CD4-positive, alpha-beta T cell (primary cell): ENCODE results near the gene ERCC2. TPM values are rescaled to one million over a fixed set of nuclear protein-coding genes. Genes with fewer than 3 reads are reported as not detected.

Experiments used
- ATAC-seq: fragments of 200-7000 bp; cut with Tn5 transposase; one replicate; pipeline ENCODE4 v1.10.0; 2022; ENCODE audit warnings: mild to moderate bottlenecking; ENCODE audit not compliant: poor library complexity
- CTCF ChIA-PET: fragments of 350-600 bp; sonication (Branson Sonifier 250); formaldehyde crosslinking; loops from one replicate; lab custom pipeline; 2021; ENCODE audit warnings: antibody characterized with exemption, inconsistent platforms; lab: Charles Lee
- POLR2A ChIA-PET: fragments of 350-600 bp; sonication (Branson Sonifier 250); formaldehyde crosslinking; loops from one replicate; lab custom pipeline; 2021; ENCODE audit warnings: antibody characterized with exemption, inconsistent platforms; lab: Charles Lee
- DNase-seq, 14 experiments: peaks; one replicate each; pipeline ENCODE4 v3.0.0-alpha.2; 2013 to 2020; ENCODE audit warnings: mixed read lengths in 2 of 14
- H3K27ac ChIP-seq, 2 donors: one replicate each; pipeline versions ENCODE4 v1.5.1 to v1.7.0; 2013; ENCODE audit warnings: low read length in 2 of 2, low read depth in 1 of 2, mild to moderate bottlenecking in 1 of 2
- H3K27me3 ChIP-seq, 2 experiments: 1 replicate in 1 of 2; 2 replicates in 1 of 2; pipeline versions ENCODE4 v1.6.1 to v1.7.0; 2013; ENCODE audit warnings: low read length in 2 of 2, control low read depth in 1 of 2, mild to moderate bottlenecking in 1 of 2, moderate library complexity in 1 of 2; ENCODE audit not compliant: insufficient read depth in 2 of 2, control insufficient read depth in 1 of 2
- H3K36me3 ChIP-seq: one replicate; pipeline ENCODE4 v1.6.1; 2013; ENCODE audit warnings: low read length, control low read depth; ENCODE audit not compliant: insufficient read depth
- H3K4me1 ChIP-seq: one replicate; pipeline ENCODE4 v1.6.1; 2013; ENCODE audit warnings: low read length, control low read depth; ENCODE audit not compliant: insufficient read depth
- H3K4me3 ChIP-seq: one replicate; pipeline ENCODE4 v1.5.1; 2013; ENCODE audit warnings: mild to moderate bottlenecking, low read length, moderate library complexity
- H3K9me3 ChIP-seq, 2 experiments: 1 replicate in 1 of 2; 2 replicates in 1 of 2; pipeline versions ENCODE4 v1.6.1 to v1.7.0; 2013; ENCODE audit warnings: low read length in 2 of 2, mild to moderate bottlenecking in 2 of 2, control low read depth in 1 of 2, moderate library complexity in 1 of 2; ENCODE audit not compliant: control insufficient read depth in 1 of 2, insufficient read depth in 1 of 2
- H3K27ac Mint-ChIP-seq: one replicate; pipeline ENCODE4 v1.8.0; 2020; ENCODE audit warnings: mixed read lengths
- H3K27me3 Mint-ChIP-seq: one replicate; pipeline ENCODE4 v1.8.0; 2021; ENCODE audit warnings: mixed read lengths
- H3K36me3 Mint-ChIP-seq: one replicate; pipeline ENCODE4 v1.8.0; 2021; ENCODE audit warnings: low read depth, mixed read lengths
- H3K4me1 Mint-ChIP-seq: one replicate; pipeline ENCODE4 v1.8.0; 2021; ENCODE audit warnings: low read depth, mixed read lengths
- H3K4me3 Mint-ChIP-seq: one replicate; pipeline ENCODE4 v1.8.0; 2020; ENCODE audit warnings: mild to moderate bottlenecking, mixed read lengths
- H3K9me3 Mint-ChIP-seq: one replicate; pipeline ENCODE4 v1.8.0; 2020; ENCODE audit warnings: mixed read lengths
- intact Hi-C, 2 experiments: fragments of 100-400 bp; cut with DNase I in 1 of 2; cut with micrococcal nuclease in 1 of 2; formaldehyde crosslinking; loops; one replicate each; pipeline versions ENCODE4 v1.15.1 to v1.9.0; 2023 to 2025; cut with DNase I, micrococcal nuclease
- total RNA-seq, 174 experiments: library from RNA in 2 of 174; stranded (reverse) in 2 of 174; gene quantifications; one replicate each; pipeline ENCODE4 v1.2.3 and lab custom pipeline; 2021 to 2026
- TF ChIP-seq, protein P1 (sequence below): fragments of 200-600 bp; IDR thresholded peaks from one replicate; pipeline ENCODE4 v1.8.0; 2022; ENCODE audit warnings: antibody characterized with exemption, mild to moderate bottlenecking

ERCC2 gene
- total RNA-seq, 2 experiments from 2014 or later, result 8.7 to 9.6 TPM

DNA sequence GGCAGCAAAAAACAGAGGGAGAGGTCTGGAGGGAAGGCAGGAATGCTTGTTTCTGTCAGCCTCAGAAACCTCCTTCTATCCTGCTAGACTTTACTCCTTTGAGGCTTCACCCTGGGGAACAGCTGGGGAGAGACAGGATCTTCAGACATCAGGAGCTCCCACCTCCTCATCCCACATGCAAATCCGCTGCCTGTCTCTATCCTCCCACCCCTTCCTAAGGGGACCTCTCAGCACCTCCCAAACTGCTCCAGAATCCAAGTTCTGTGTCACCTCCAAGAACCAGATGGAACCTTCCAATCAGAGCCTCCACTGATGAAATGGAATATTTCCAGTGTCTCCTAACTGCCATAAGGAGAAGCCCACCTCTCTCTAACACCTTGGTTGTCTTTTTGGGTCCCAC lies 9.7 kb upstream of the ERCC2 start:
- no peak for DNase-seq
- Mint-ChIP-seq H3K9me3 (no peaks in the 10 kb centered on the region), H3K27me3 (peaks cover 10% of the 10 kb centered on the region), H3K27ac (no peak overlapping the region), H3K4me3 (no peak overlapping the region), H3K4me1 (no peaks in the 10 kb centered on the region), H3K36me3 (no peaks in the 10 kb centered on the region)
- Histone ChIP-seq H3K4me3 (no peak overlapping the region), H3K36me3 (no peaks in the 10 kb centered on the region), H3K27ac (no peak overlapping the region), H3K27me3 (peaks cover 5% of the 10 kb centered on the region in 2 experiments), H3K4me1 (peaks cover 3% of the 10 kb centered on the region), H3K9me3 (peaks cover 0 to under 1% of the 10 kb centered on the region in 2 experiments)
- intact Hi-C loops, result no loop called here
- no peak for ATAC-seq
- POLR2A ChIA-PET, result no interaction called here
- CTCF ChIA-PET, result no interaction called here
- TF ChIP-seq, protein P1, sequence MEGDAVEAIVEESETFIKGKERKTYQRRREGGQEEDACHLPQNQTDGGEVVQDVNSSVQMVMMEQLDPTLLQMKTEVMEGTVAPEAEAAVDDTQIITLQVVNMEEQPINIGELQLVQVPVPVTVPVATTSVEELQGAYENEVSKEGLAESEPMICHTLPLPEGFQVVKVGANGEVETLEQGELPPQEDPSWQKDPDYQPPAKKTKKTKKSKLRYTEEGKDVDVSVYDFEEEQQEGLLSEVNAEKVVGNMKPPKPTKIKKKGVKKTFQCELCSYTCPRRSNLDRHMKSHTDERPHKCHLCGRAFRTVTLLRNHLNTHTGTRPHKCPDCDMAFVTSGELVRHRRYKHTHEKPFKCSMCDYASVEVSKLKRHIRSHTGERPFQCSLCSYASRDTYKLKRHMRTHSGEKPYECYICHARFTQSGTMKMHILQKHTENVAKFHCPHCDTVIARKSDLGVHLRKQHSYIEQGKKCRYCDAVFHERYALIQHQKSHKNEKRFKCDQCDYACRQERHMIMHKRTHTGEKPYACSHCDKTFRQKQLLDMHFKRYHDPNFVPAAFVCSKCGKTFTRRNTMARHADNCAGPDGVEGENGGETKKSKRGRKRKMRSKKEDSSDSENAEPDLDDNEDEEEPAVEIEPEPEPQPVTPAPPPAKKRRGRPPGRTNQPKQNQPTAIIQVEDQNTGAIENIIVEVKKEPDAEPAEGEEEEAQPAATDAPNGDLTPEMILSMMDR, result no peak

DNA sequence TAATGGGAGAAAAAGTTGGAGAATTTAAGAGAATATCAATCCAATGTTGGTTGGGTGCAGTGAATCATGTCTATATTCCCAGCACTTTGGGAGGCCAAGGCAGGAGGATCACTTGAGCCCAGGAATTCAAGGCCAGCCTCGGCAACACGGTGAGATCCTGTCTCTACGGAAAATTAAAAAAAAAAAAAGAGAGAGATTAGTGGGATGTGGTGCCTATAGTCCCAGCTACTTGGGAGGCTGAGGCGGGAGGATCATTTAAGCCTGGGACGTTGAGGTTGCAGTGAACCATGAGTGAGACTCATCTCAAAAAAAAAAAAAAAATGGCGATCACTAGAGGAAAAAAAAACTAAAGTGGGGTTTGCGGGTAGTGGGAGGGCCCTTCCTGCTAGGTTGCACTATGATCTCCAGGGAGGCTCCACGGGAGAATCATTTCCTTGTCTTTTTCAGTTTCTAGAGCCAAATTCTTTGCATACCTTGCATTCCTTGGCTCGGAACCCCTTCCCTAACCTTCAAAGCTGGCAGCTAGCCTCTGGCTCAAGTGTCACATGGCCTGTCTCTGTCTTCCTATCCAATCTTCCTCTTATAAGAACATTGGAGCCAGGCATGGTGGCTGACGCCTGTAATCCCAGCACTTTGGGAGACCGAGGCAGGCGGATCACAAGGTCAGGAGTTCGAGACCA lies 5.8 kb upstream of the ERCC2 start:
- Histone ChIP-seq H3K9me3 (no peaks in the 10 kb centered on the region), H3K36me3 (no peaks in the 10 kb centered on the region), H3K27me3 (no peaks in the 10 kb centered on the region), H3K4me1 (peaks cover 5% of the 10 kb centered on the region), H3K27ac (no peak overlapping the region), H3K4me3 (no peak overlapping the region)
- Mint-ChIP-seq H3K27ac (no peak overlapping the region), H3K36me3 (no peaks in the 10 kb centered on the region), H3K9me3 (no peaks in the 10 kb centered on the region), H3K27me3 (no peaks in the 10 kb centered on the region), H3K4me1 (no peaks in the 10 kb centered on the region), H3K4me3 (no peak overlapping the region)
- ATAC-seq, result no peak
- TF ChIP-seq, protein P1, result no peak
- intact Hi-C loops, result no loop called here
- CTCF ChIA-PET, result no interaction called here
- DNase-seq, result no peak
- POLR2A ChIA-PET, result no interaction called here

DNA sequence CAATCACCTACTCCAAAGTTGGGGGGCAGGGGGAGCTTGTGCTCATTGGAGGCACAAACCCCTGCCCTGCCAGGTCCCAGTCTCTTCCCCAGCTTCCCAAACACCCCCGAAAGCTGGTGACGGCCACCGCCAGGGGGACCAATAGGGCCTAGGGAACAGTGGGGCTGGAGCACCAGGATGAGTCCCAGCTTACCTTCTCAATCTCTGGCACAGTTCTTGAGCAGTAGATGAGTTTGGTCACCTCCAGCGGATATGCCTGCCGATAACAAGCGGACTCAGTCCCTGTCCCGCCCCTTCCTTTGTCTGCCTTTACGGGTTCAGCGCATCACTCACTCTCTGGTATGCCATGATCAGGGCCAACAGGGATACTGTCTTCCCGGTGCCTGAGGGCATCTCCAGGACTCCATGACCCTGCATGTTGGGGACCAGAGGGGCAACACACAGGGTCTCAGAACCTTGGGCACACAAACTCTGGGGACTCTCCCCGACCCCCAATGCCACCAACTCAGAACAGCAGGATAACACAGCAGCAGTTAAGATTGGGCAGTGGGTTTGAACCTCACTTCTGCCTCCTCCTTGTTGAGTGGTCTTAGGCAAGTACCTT lies 1.5 kb downstream of the ERCC2 start:
- no peaks in the 10 kb centered on the region for H3K27me3 ChIP-seq
- H3K9me3 ChIP-seq, result no peaks in the 10 kb centered on the region
- no peaks in the 10 kb centered on the region for H3K9me3 Mint-ChIP-seq
- peak overlapping the region; percentile 78 for H3K4me3 Mint-ChIP-seq
- peak in 1 of 14 experiments; percentile 20 for DNase-seq
- H3K4me1 ChIP-seq, result peaks cover 26% of the 10 kb centered on the region
- H3K36me3 ChIP-seq, result peaks cover 4% of the 10 kb centered on the region
- no peak overlapping the region for H3K4me3 ChIP-seq
- H3K27me3 Mint-ChIP-seq, result no peaks in the 10 kb centered on the region
- H3K27ac Mint-ChIP-seq, result no peak overlapping the region
- no peak for ATAC-seq
- H3K4me1 Mint-ChIP-seq, result peaks cover 7% of the 10 kb centered on the region
- intact Hi-C loops, result no loop called here
- H3K27ac ChIP-seq, result no peak overlapping the region
- no peaks in the 10 kb centered on the region for H3K36me3 Mint-ChIP-seq
- CTCF ChIA-PET, result no interaction called here
- POLR2A ChIA-PET, result no interaction called here
- TF ChIP-seq, protein P1, result no peak
